CD4-positive, alpha-beta T cell (primary cell): ENCODE data around the gene TMEM132D. TPM values are rescaled to one million over a fixed set of nuclear protein-coding genes. Genes with fewer than 3 reads are reported as not detected.

ENCODE experiments used
- ATAC-seq: fragments of 200-7000 bp; cut with Tn5 transposase; one replicate; pipeline ENCODE4 v1.10.0; 2022; ENCODE audit warnings: mild to moderate bottlenecking; ENCODE audit not compliant: poor library complexity
- CTCF ChIA-PET: fragments of 350-600 bp; sonication (Branson Sonifier 250); formaldehyde crosslinking; loops from one replicate; lab custom pipeline; 2021; ENCODE audit warnings: antibody characterized with exemption, inconsistent platforms; lab: Charles Lee
- POLR2A ChIA-PET: fragments of 350-600 bp; sonication (Branson Sonifier 250); formaldehyde crosslinking; loops from one replicate; lab custom pipeline; 2021; ENCODE audit warnings: antibody characterized with exemption, inconsistent platforms; lab: Charles Lee
- DNase-seq, 14 experiments: peaks; one replicate each; pipeline ENCODE4 v3.0.0-alpha.2; 2013 to 2020; ENCODE audit warnings: mixed read lengths in 2 of 14
- H3K27ac ChIP-seq, 2 donors: one replicate each; pipeline versions ENCODE4 v1.5.1 to v1.7.0; 2013; ENCODE audit warnings: low read length in 2 of 2, low read depth in 1 of 2, mild to moderate bottlenecking in 1 of 2
- H3K27me3 ChIP-seq, 2 experiments: 1 replicate in 1 of 2; 2 replicates in 1 of 2; pipeline versions ENCODE4 v1.6.1 to v1.7.0; 2013; ENCODE audit warnings: low read length in 2 of 2, control low read depth in 1 of 2, mild to moderate bottlenecking in 1 of 2, moderate library complexity in 1 of 2; ENCODE audit not compliant: insufficient read depth in 2 of 2, control insufficient read depth in 1 of 2
- H3K36me3 ChIP-seq: one replicate; pipeline ENCODE4 v1.6.1; 2013; ENCODE audit warnings: low read length, control low read depth; ENCODE audit not compliant: insufficient read depth
- H3K4me1 ChIP-seq: one replicate; pipeline ENCODE4 v1.6.1; 2013; ENCODE audit warnings: low read length, control low read depth; ENCODE audit not compliant: insufficient read depth
- H3K4me3 ChIP-seq: one replicate; pipeline ENCODE4 v1.5.1; 2013; ENCODE audit warnings: mild to moderate bottlenecking, low read length, moderate library complexity
- H3K9me3 ChIP-seq, 2 experiments: 1 replicate in 1 of 2; 2 replicates in 1 of 2; pipeline versions ENCODE4 v1.6.1 to v1.7.0; 2013; ENCODE audit warnings: low read length in 2 of 2, mild to moderate bottlenecking in 2 of 2, control low read depth in 1 of 2, moderate library complexity in 1 of 2; ENCODE audit not compliant: control insufficient read depth in 1 of 2, insufficient read depth in 1 of 2
- H3K27ac Mint-ChIP-seq: one replicate; pipeline ENCODE4 v1.8.0; 2020; ENCODE audit warnings: mixed read lengths
- H3K27me3 Mint-ChIP-seq: one replicate; pipeline ENCODE4 v1.8.0; 2021; ENCODE audit warnings: mixed read lengths
- H3K36me3 Mint-ChIP-seq: one replicate; pipeline ENCODE4 v1.8.0; 2021; ENCODE audit warnings: low read depth, mixed read lengths
- H3K4me1 Mint-ChIP-seq: one replicate; pipeline ENCODE4 v1.8.0; 2021; ENCODE audit warnings: low read depth, mixed read lengths
- H3K4me3 Mint-ChIP-seq: one replicate; pipeline ENCODE4 v1.8.0; 2020; ENCODE audit warnings: mild to moderate bottlenecking, mixed read lengths
- H3K9me3 Mint-ChIP-seq: one replicate; pipeline ENCODE4 v1.8.0; 2020; ENCODE audit warnings: mixed read lengths
- intact Hi-C, 2 experiments: fragments of 100-400 bp; cut with DNase I in 1 of 2; cut with micrococcal nuclease in 1 of 2; formaldehyde crosslinking; loops; one replicate each; pipeline versions ENCODE4 v1.15.1 to v1.9.0; 2023 to 2025; cut with DNase I, micrococcal nuclease
- total RNA-seq, 174 experiments: library from RNA in 2 of 174; stranded (reverse) in 2 of 174; gene quantifications; one replicate each; pipeline ENCODE4 v1.2.3 and lab custom pipeline; 2021 to 2026
- TF ChIP-seq, protein P1 (sequence below): fragments of 200-600 bp; IDR thresholded peaks from one replicate; pipeline ENCODE4 v1.8.0; 2022; ENCODE audit warnings: antibody characterized with exemption, mild to moderate bottlenecking

The TMEM132D gene
- total RNA-seq, 2 experiments from 2014 or later: not detected

DNA sequence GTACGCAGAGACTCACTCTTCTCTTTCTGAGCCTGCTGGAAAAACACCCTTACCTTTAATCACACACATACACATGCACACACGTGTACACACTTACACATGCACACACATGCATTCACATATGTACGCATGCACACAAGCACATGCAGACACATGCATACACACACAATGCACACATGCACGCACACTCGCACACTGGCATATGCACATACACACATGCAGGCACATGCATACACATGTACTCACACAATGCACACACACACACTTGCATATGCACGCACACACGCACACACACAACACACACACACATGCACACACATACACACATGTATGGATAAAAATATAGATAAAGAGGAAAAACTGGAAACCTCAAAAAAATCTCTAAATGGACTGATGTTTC, 801.6 kb downstream of the TMEM132D start:
- TF ChIP-seq, protein P1, sequence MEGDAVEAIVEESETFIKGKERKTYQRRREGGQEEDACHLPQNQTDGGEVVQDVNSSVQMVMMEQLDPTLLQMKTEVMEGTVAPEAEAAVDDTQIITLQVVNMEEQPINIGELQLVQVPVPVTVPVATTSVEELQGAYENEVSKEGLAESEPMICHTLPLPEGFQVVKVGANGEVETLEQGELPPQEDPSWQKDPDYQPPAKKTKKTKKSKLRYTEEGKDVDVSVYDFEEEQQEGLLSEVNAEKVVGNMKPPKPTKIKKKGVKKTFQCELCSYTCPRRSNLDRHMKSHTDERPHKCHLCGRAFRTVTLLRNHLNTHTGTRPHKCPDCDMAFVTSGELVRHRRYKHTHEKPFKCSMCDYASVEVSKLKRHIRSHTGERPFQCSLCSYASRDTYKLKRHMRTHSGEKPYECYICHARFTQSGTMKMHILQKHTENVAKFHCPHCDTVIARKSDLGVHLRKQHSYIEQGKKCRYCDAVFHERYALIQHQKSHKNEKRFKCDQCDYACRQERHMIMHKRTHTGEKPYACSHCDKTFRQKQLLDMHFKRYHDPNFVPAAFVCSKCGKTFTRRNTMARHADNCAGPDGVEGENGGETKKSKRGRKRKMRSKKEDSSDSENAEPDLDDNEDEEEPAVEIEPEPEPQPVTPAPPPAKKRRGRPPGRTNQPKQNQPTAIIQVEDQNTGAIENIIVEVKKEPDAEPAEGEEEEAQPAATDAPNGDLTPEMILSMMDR: no peak
- Histone ChIP-seq H3K4me3 (no peak overlapping the region), H3K27me3 (no peaks in the 10 kb centered on the region), H3K27ac (no peak overlapping the region), H3K36me3 (no peaks in the 10 kb centered on the region), H3K9me3 (peaks cover 4 to 16% of the 10 kb centered on the region in 2 experiments), H3K4me1 (no peaks in the 10 kb centered on the region)
- intact Hi-C loops: no loop called here
- Mint-ChIP-seq H3K27ac (no peak overlapping the region), H3K4me1 (no peaks in the 10 kb centered on the region), H3K4me3 (no peak overlapping the region), H3K9me3 (peaks cover 6% of the 10 kb centered on the region), H3K36me3 (no peaks in the 10 kb centered on the region), H3K27me3 (no peaks in the 10 kb centered on the region)
- ChIA-PET CTCF (no interaction called here), POLR2A (no interaction called here)
- DNase-seq (no peak), ATAC-seq (no peak)

DNA sequence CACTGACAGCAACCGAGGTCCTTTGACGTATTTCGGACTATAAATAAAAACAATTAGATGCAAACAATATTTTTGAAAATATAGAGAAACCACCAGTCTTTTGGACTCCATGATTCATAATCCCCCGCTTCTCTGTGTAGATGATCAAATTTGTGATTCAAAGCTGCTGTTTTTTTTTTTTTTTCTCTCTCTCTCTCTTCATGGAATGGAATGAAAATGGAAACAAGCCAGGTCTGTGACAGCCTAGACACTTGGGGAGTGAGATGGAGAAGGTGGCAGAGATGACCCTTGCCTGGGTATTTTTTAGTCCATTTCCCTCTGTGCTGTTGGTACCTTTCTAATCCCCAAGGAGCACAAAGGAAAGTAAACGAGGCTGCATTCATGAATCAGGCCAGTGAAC, 802.0 kb downstream of the TMEM132D start:
- no peak overlapping the region for H3K27ac ChIP-seq
- Mint-ChIP-seq H3K27me3 (no peaks in the 10 kb centered on the region), H3K27ac (no peak overlapping the region), H3K4me3 (no peak overlapping the region), H3K9me3 (peaks cover 6% of the 10 kb centered on the region), H3K4me1 (no peaks in the 10 kb centered on the region), H3K36me3 (no peaks in the 10 kb centered on the region)
- H3K27me3 ChIP-seq: no peaks in the 10 kb centered on the region
- DNase-seq: no peak
- no peaks in the 10 kb centered on the region for H3K36me3 ChIP-seq
- ChIA-PET CTCF (no interaction called here), POLR2A (no interaction called here)
- H3K4me1 ChIP-seq: no peaks in the 10 kb centered on the region
- intact Hi-C loops: no loop called here
- H3K9me3 ChIP-seq: peaks cover 4 to 20% of the 10 kb centered on the region in 2 experiments
- no peak overlapping the region for H3K4me3 ChIP-seq
- ATAC-seq: no peak
- TF ChIP-seq, protein P1: no peak

DNA sequence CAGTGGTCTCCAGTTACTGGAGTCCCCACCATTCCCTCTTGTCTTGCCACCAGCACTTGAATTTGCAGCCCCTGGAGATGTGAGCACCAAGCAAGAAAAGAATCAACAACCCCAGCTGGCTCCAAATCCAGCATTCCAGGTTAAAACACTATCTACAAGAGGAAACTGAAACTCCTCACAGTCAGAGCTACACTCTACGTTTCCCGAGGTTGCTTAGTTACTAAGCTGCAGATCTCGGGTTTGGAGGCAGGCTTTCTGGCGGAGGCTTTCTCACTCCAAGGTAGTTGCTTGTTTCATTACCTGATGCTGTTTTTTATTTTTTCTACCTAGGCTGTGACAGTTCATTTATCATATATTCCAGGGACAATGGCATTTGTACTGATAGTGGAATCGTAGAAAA, 802.4 kb downstream of the TMEM132D start:
- POLR2A ChIA-PET: no interaction called here
- DNase-seq: no peak
- Mint-ChIP-seq H3K4me1 (no peaks in the 10 kb centered on the region), H3K9me3 (peaks cover 5% of the 10 kb centered on the region), H3K36me3 (no peaks in the 10 kb centered on the region), H3K27me3 (no peaks in the 10 kb centered on the region), H3K4me3 (no peak overlapping the region), H3K27ac (no peak overlapping the region)
- Histone ChIP-seq H3K4me1 (no peaks in the 10 kb centered on the region), H3K4me3 (no peak overlapping the region), H3K9me3 (peaks cover 0 to 16% of the 10 kb centered on the region in 2 experiments), H3K27me3 (no peaks in the 10 kb centered on the region), H3K27ac (no peak overlapping the region), H3K36me3 (no peaks in the 10 kb centered on the region)
- CTCF ChIA-PET: no interaction called here
- no peak for ATAC-seq
- TF ChIP-seq, protein P1: no peak
- intact Hi-C loops: no loop called here
